Stomach (tissue), 9 donors: ENCODE results near the gene SH3PXD2A. TPM values are rescaled to one million over a fixed set of nuclear protein-coding genes. Genes with fewer than 3 reads are reported as not detected.

Source experiments
- DNase-seq, 2 donors: peaks; one replicate each; pipeline versions ENCODE4 v3.0.0 to v3.0.0-alpha.2; 2013 to 2019
- H3K27ac ChIP-seq, 5 donors: fragments of 200-600 bp in 4 of 5; sonication (generic) in 4 of 5; one replicate each; pipeline ENCODE4 v1.5.1; 2013 to 2019; ENCODE audit warnings: mild to moderate bottlenecking in 1 of 5, moderate library complexity in 1 of 5
- H3K27me3 ChIP-seq, 3 donors: fragments of 200-600 bp; sonication (generic); one replicate each; pipeline ENCODE4 v1.5.1; 2017 to 2019; ENCODE audit warnings: mixed run types in 1 of 3
- H3K36me3 ChIP-seq, 4 donors: fragments of 200-600 bp; sonication (generic); 1 replicate in 3 of 4; 2 replicates in 1 of 4; pipeline ENCODE4 v1.5.1; 2016 to 2019
- H3K4me1 ChIP-seq, 4 donors: fragments of 200-600 bp; sonication (generic); one replicate each; pipeline ENCODE4 v1.5.1; 2016 to 2019
- H3K4me3 ChIP-seq, 4 donors: fragments of 200-600 bp; sonication (generic) in 3 of 4; one replicate each; pipeline ENCODE4 v1.5.1; 2016 to 2019; ENCODE audit warnings: mild to moderate bottlenecking in 1 of 4
- H3K9me3 ChIP-seq, 4 donors: fragments of 200-600 bp; sonication (generic); one replicate each; pipeline ENCODE4 v1.5.1; 2016 to 2019
- EP300 ChIP-seq: sonication (generic); formaldehyde crosslinking; IDR thresholded peaks from one replicate; pipeline ENCODE4 v1.6.1; 2017; ENCODE audit warnings: antibody characterized with exemption
- POLR2A ChIP-seq, 4 donors: fragments of 450-650 bp; IDR thresholded peaks; one replicate each; pipeline ENCODE4 v1.6.1; 2016; ENCODE audit warnings: antibody characterized with exemption in 4 of 4, control low read depth in 2 of 4, mild to moderate bottlenecking in 1 of 4, moderate library complexity in 1 of 4
- POLR2AphosphoS5 ChIP-seq, 3 donors: sonication (generic); formaldehyde crosslinking; IDR thresholded peaks; one replicate each; pipeline ENCODE4 v1.6.1; 2016; ENCODE audit warnings: antibody characterized with exemption in 3 of 3
- WGBS, 5 donors: extraction: QIAGEN DNeasy Blood & Tissue Kit in 3 of 5; methylation state at CpG; one replicate each; pipeline versions ENCODE4 v1.1.5 to v1.1.7; 2013 to 2018; 5-methylcytosine and 5-hydroxymethylcytosine counted together
- intact Hi-C: fragments of 100-400 bp; cut with DNase I; formaldehyde crosslinking; loops from one replicate; pipeline ENCODE4 v1.15.1; 2023; ENCODE audit warnings: low total_unique reads
- polyA plus RNA-seq, 3 donors: library from polyadenylated mRNA; stranded (reverse); fragments of 200-250 nt; gene quantifications; one replicate each; pipeline ENCODE4 v1.2.3, GENCODE V29; 2013
- total RNA-seq, 5 donors: library from RNA; depleted of rRNA; stranded (reverse); fragments of >200 nt; gene quantifications; one replicate each; pipeline versions ENCODE4 v1.1.0 to v1.2.3, GENCODE V29; 2014 to 2016
- TF ChIP-seq, protein P1 (sequence below), 7 experiments: fragments of 450-650 bp in 4 of 7; fragments of 200-600 bp in 3 of 7; sonication (generic) in 3 of 7; IDR thresholded peaks; one replicate each; pipeline ENCODE4 v1.5.1; 2016 to 2019; ENCODE audit warnings: antibody characterized with exemption in 7 of 7, control low read depth in 2 of 7, mild to moderate bottlenecking in 1 of 7
- donor health status: healthy with polysubstance abuse.
- donor health status: Bipolar disorder and iron deficiency.
- donor health status: healthy.

The SH3PXD2A gene
- total and polyA plus RNA-seq, 8 donors, result 12.8 to 51.6 (median 24.0) TPM

DNA sequence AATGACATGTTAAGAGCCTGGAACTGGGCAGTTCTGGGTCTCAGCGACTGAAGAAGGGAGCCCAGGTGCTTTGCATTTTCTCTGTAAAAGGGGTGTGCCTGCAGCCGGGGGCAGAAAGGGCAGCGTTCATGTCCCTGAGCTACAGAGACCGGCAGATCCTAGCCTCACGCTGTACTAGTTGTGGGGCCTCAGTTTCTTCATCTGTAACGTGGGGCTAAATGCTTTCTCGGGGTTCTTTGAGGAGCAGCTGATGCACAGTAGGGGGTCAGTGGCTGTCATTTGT, 282.2 kb downstream of the SH3PXD2A start:
- Histone ChIP-seq H3K27me3 (peaks cover 0 to 6% (median 0%) of the 10 kb centered on the region in 3 donors), H3K4me1 (peaks cover 12 to 33% (median 22%) of the 10 kb centered on the region in 4 donors), H3K9me3 (no peaks in the 10 kb centered on the region), H3K4me3 (no peak overlapping the region), H3K36me3 (no peaks in the 10 kb centered on the region), H3K27ac (no peak overlapping the region)
- no peak for DNase-seq
- TF ChIP-seq POLR2A (IDR thresholded peaks at IDR 0.05), result no peak
- no peak for TF ChIP-seq EP300
- TF ChIP-seq, protein P1, sequence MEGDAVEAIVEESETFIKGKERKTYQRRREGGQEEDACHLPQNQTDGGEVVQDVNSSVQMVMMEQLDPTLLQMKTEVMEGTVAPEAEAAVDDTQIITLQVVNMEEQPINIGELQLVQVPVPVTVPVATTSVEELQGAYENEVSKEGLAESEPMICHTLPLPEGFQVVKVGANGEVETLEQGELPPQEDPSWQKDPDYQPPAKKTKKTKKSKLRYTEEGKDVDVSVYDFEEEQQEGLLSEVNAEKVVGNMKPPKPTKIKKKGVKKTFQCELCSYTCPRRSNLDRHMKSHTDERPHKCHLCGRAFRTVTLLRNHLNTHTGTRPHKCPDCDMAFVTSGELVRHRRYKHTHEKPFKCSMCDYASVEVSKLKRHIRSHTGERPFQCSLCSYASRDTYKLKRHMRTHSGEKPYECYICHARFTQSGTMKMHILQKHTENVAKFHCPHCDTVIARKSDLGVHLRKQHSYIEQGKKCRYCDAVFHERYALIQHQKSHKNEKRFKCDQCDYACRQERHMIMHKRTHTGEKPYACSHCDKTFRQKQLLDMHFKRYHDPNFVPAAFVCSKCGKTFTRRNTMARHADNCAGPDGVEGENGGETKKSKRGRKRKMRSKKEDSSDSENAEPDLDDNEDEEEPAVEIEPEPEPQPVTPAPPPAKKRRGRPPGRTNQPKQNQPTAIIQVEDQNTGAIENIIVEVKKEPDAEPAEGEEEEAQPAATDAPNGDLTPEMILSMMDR (IDR thresholded peaks at IDR 0.05), result no peak
- TF ChIP-seq POLR2AphosphoS5 (IDR thresholded peaks at IDR 0.05), result no peak
- intact Hi-C loops, result no loop called here
- WGBS, 5 donors, result 59 to 78% (median 72%) methylated on average over 7 of the region's 7 CpGs

DNA sequence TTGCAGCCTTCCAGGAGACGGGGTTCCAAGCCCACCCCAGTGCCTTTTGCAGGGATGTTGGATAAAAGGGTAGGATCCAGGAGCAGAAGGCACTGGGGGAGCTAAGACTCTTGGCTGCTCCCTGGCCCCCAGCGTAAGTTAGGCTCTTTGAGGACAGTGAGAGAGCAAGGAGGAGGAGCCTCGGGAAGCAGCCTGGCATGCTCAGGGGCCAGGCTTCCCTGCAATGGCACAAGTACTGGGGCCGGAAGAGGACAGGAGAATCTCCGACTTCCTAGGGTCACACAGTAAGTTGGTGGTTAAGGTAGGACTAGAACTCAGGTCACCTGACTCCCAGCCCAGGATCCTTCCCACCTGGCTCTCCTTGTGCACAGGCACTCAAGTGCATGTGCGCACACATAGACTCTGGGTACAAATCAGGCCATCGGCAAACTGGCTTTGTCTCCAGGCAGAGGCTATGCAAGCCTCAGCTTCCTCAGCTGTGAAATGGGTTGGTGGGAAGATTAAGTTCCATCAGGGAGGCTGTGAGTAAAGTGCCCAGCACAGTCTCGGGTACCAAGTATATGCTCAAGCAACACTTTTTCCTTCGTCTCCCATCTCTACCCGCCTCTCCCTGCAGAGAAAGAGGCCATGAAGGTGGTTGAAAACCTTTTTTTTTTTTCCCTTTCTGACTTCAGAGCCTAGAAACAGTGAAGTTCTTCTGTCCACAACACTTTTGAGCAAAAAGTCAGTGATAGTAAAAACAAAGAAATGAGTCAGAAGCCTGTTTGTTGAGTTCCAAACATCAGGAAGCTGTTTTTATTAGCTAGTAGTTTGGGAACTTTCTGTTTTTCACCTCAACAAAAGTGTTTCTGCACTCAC, 282.8 kb downstream of the SH3PXD2A start:
- Histone ChIP-seq H3K27me3 (peaks cover 0 to 6% (median 0%) of the 10 kb centered on the region in 3 donors), H3K4me1 (peaks cover 12 to 33% (median 19%) of the 10 kb centered on the region in 4 donors), H3K36me3 (no peaks in the 10 kb centered on the region), H3K4me3 (no peak overlapping the region), H3K27ac (no peak overlapping the region), H3K9me3 (no peaks in the 10 kb centered on the region)
- no peak for DNase-seq
- TF ChIP-seq POLR2A (IDR thresholded peaks at IDR 0.05) (no peak), EP300 (no peak), POLR2AphosphoS5 (IDR thresholded peaks at IDR 0.05) (no peak)
- TF ChIP-seq, protein P1 (IDR thresholded peaks at IDR 0.05), result no peak
- intact Hi-C loops, result no loop called here
- WGBS, 5 donors, result 84 to 91% (median 89%) methylated on average over 9 to 10 of the region's 10 CpGs

GRCh38 chr10:103571656-103571975, 283.8 kb downstream of the SH3PXD2A start:
- intact Hi-C loops, result no loop called here
- TF ChIP-seq EP300, result no peak
- no peak for TF ChIP-seq POLR2AphosphoS5 (IDR thresholded peaks at IDR 0.05)
- TF ChIP-seq, protein P1 (IDR thresholded peaks at IDR 0.05), result no peak
- no peak for TF ChIP-seq POLR2A (IDR thresholded peaks at IDR 0.05)
- H3K36me3 ChIP-seq, result no peaks in the 10 kb centered on the region
- no peak for DNase-seq
- 90 to 96% (median 94%) methylated on average over 13 to 18 of the region's 18 CpGs for WGBS, 5 donors
- H3K27ac ChIP-seq, result no peak overlapping the region
- no peaks in the 10 kb centered on the region for H3K9me3 ChIP-seq
- peaks cover 4 to 23% (median 15%) of the 10 kb centered on the region in 4 donors for H3K4me1 ChIP-seq
- no peak overlapping the region for H3K4me3 ChIP-seq
- peaks cover 0 to 6% (median 0%) of the 10 kb centered on the region in 3 donors for H3K27me3 ChIP-seq

DNA sequence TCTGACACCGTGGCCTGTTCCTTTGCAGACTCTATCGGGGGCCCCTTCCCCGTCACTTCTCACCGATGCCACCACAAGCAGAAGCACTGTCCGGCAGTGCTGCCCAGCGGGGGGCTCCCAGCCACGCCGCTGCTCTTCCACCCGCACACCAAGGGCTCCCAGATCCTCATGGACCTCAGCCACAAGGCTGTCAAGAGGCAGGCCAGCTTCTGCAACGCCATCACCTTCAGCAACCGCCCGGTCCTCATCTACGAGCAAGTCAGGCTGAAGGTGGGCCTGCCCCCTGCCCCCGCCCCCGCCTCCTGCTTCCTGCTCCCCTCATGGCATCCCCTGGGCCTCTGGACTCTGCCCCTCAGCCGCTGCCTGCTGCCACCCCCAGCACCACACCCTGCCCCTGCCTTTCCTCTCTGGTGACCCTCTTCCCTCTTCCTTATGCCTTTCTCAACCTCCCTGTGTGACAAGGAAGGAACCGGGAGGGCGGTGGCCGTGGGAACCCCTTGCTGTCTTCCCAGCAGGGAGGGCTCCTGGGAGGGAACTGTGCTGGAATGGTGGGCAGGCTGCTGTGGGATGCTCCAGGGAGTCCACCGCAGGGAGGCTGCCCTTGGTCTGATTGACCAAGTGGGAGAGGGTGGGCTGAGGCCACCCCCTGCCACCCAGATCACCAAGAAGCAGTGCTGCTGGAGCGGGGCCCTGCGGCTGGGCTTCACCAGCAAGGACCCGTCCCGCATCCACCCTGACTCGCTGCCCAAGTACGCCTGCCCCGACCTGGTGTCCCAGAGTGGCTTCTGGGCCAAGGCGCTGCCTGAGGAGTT, 284.3 kb downstream of the SH3PXD2A start:
- Histone ChIP-seq H3K27ac (no peak overlapping the region), H3K9me3 (no peaks in the 10 kb centered on the region), H3K36me3 (no peaks in the 10 kb centered on the region), H3K4me1 (peaks cover 0 to 18% (median 11%) of the 10 kb centered on the region in 4 donors), H3K27me3 (peaks cover 0 to 6% (median 0%) of the 10 kb centered on the region in 3 donors), H3K4me3 (no peak overlapping the region)
- peak in 1 of 2 donors; percentile 80 for DNase-seq
- 88 to 96% (median 91%) methylated on average over 21 to 28 of the region's 28 CpGs for WGBS, 5 donors
- no peak for TF ChIP-seq POLR2AphosphoS5 (IDR thresholded peaks at IDR 0.05)
- TF ChIP-seq EP300, result no peak
- TF ChIP-seq, protein P1 (IDR thresholded peaks at IDR 0.05), result no peak
- TF ChIP-seq POLR2A (IDR thresholded peaks at IDR 0.05), result no peak
- intact Hi-C loops, result no loop called here
